NCI-H2196 (cell line): ENCODE measurements around the gene RANBP1.
"Not testable (repeated sequence)": the region's sequence is repeated elsewhere in the genome, so short reads cannot be mapped to it uniquely, and the experiment has no call there.

ENCODE experiments used
- DNase-seq: peaks from one replicate; lab custom pipeline; 2025; ENCODE audit not compliant: unreplicated experiment; lab: John Stamatoyannopoulos, UW

RANBP1 gene

GRCh38 chr22:20149257-20150250 is 33.6 kb downstream of the RANBP1 start:
- DNase-seq: no peak

GRCh38 chr22:20150381-20151275 is 34.7 kb downstream of the RANBP1 start, which contains the start of gene CCDC188:
CCDC188 (minus strand) TSS chr22:20151055; CDS start chr22:20150986, 69 bp downstream.
- DNase-seq: no peak

GRCh38 chr22:20151276-20151588 is 35.3 kb downstream of the RANBP1 start:
- DNase-seq: no peak

- no peak for DNase-seq
Measured at GRCh38 chr22:20152464-20152890, 36.6 kb downstream of the RANBP1 start.

GRCh38 chr22:20153945-20154344 is 38.0 kb downstream of the RANBP1 start:
- DNase-seq: no peak

GRCh38 chr22:20154602-20155187 is 38.8 kb downstream of the RANBP1 start:
- no peak for DNase-seq

GRCh38 chr22:20155330-20156041 is 39.6 kb downstream of the RANBP1 start:
- peak; percentile 88 for DNase-seq

- DNase-seq: no peak
Measured at GRCh38 chr22:20156042-20156389, 40.1 kb downstream of the RANBP1 start.

GRCh38 chr22:20156611-20157429 is 40.9 kb downstream of the RANBP1 start:
- peak; percentile 43 for DNase-seq

GRCh38 chr22:20157430-20158183 is 41.7 kb downstream of the RANBP1 start:
- DNase-seq: no peak

- no peak for DNase-seq
Measured at GRCh38 chr22:20158391-20159036, 42.6 kb downstream of the RANBP1 start.

- no peak for DNase-seq
Measured at GRCh38 chr22:20159076-20159475, 43.2 kb downstream of the RANBP1 start.

GRCh38 chr22:20159531-20159930 is 43.6 kb downstream of the RANBP1 start:
- DNase-seq: not testable (repeated sequence)

GRCh38 chr22:20160041-20160440 is 44.1 kb downstream of the RANBP1 start:
- DNase-seq: no peak

- DNase-seq: no peak
Measured at GRCh38 chr22:20164863-20165262, 49.0 kb downstream of the RANBP1 start.

- DNase-seq: no peak
Measured at GRCh38 chr22:20165421-20165820, 49.5 kb downstream of the RANBP1 start.

GRCh38 chr22:20165913-20166312 is 50.0 kb downstream of the RANBP1 start:
- DNase-seq: no peak

GRCh38 chr22:20166703-20167102 is 50.8 kb downstream of the RANBP1 start:
- DNase-seq: no peak
